Osteoblast (primary cell): ENCODE measurements around the gene C11orf24. TPM values are rescaled to one million over a fixed set of nuclear protein-coding genes. Genes with fewer than 3 reads are reported as not detected.
A peak's percentile ranks its signal among the peaks of the same experiment; 100 is the strongest.

Experiments used
- DNase-seq: peaks from one replicate; pipeline ENCODE4 v3.0.0; 2011; ENCODE audit warnings: low spot score, mixed read lengths; ENCODE audit not compliant: insufficient read length; ENCODE audit errors: missing footprints
- H2AFZ ChIP-seq: 2 replicates; pipeline ENCODE4 v1.6.0; 2011; ENCODE audit warnings: mild to moderate bottlenecking, low read length
- H3K27ac ChIP-seq: 2 replicates; pipeline ENCODE4 v1.5.1; 2011; ENCODE audit warnings: mild to moderate bottlenecking, low read depth, low read length, moderate library complexity
- H3K27me3 ChIP-seq: 2 replicates; pipeline ENCODE4 v1.6.0; 2012; ENCODE audit warnings: mild to moderate bottlenecking, control low read depth, inconsistent platforms, low read length, moderate library complexity; ENCODE audit not compliant: insufficient read depth
- H3K36me3 ChIP-seq: 2 replicates; pipeline ENCODE4 v1.5.1; 2011; ENCODE audit warnings: mild to moderate bottlenecking, low read length, control low read depth, moderate library complexity; ENCODE audit not compliant: insufficient read depth
- H3K4me1 ChIP-seq: 2 replicates; pipeline ENCODE4 v1.5.1; 2011; ENCODE audit warnings: mild to moderate bottlenecking, low read length, control low read depth, moderate library complexity; ENCODE audit not compliant: insufficient read depth
- H3K4me2 ChIP-seq: 2 replicates; pipeline ENCODE4 v1.6.0; 2011; ENCODE audit warnings: mild to moderate bottlenecking, low read length; ENCODE audit not compliant: insufficient read depth
- H3K4me3 ChIP-seq: fragments of 200-600 bp; sonication (generic); 3 replicates; pipeline ENCODE4 v1.5.1; 2012; ENCODE audit warnings: mild to moderate bottlenecking, low read length, inconsistent platforms; ENCODE audit not compliant: insufficient read depth
- H3K79me2 ChIP-seq: 2 replicates; pipeline ENCODE4 v1.6.0; 2012; ENCODE audit warnings: mild to moderate bottlenecking, low read length, control low read depth, inconsistent platforms; ENCODE audit not compliant: insufficient read depth
- H3K9me3 ChIP-seq: 2 replicates; pipeline ENCODE4 v1.5.1; 2011; ENCODE audit warnings: low read depth, low read length, control low read depth
- H4K20me1 ChIP-seq: 2 replicates; pipeline ENCODE4 v1.6.0; 2012; ENCODE audit warnings: mild to moderate bottlenecking, low read length, control low read depth; ENCODE audit not compliant: insufficient read depth
- CTCF ChIP-seq: IDR thresholded peaks from 2 replicates; pipeline ENCODE4 v1.5.1; 2011; ENCODE audit warnings: mild to moderate bottlenecking, low read depth, low read length, moderate library complexity; ENCODE audit errors: extremely low read depth
- total RNA-seq: library from RNA; depleted of rRNA; stranded (reverse); fragments of >200 nt; gene quantifications from 2 replicates; pipeline ENCODE4 v1.2.3, GENCODE V29; 2012

The C11orf24 gene
- total RNA-seq, 1 donor = 40.5 TPM

- Histone ChIP-seq H2AFZ (no peak overlapping the region), H3K27ac (no peak overlapping the region), H3K36me3 (no peaks in the 10 kb centered on the region), H4K20me1 (no peaks in the 10 kb centered on the region), H3K27me3 (no peaks in the 10 kb centered on the region), H3K4me3 (no peak overlapping the region), H3K4me1 (no peaks in the 10 kb centered on the region), H3K79me2 (no peaks in the 10 kb centered on the region), H3K4me2 (no peak overlapping the region), H3K9me3 (no peaks in the 10 kb centered on the region)
- DNase-seq = peak; percentile 69
- no peak for TF ChIP-seq CTCF
Measured at GRCh38 chr11:68308068-68308467, 36.3 kb upstream of the C11orf24 start.

- H2AFZ ChIP-seq = no peak overlapping the region
- no peak overlapping the region for H3K4me2 ChIP-seq
- H3K9me3 ChIP-seq = no peaks in the 10 kb centered on the region
- no peaks in the 10 kb centered on the region for H3K79me2 ChIP-seq
- H3K4me3 ChIP-seq = no peak overlapping the region
- H4K20me1 ChIP-seq = no peaks in the 10 kb centered on the region
- TF ChIP-seq CTCF = no peak
- peak; percentile 75 for DNase-seq
- no peaks in the 10 kb centered on the region for H3K36me3 ChIP-seq
- no peaks in the 10 kb centered on the region for H3K4me1 ChIP-seq
- no peak overlapping the region for H3K27ac ChIP-seq
- no peaks in the 10 kb centered on the region for H3K27me3 ChIP-seq
Measured at GRCh38 chr11:68306636-68307035, 34.9 kb upstream of the C11orf24 start.

- no peak overlapping the region for H3K4me2 ChIP-seq
- H3K79me2 ChIP-seq = no peaks in the 10 kb centered on the region
- no peaks in the 10 kb centered on the region for H3K27me3 ChIP-seq
- no peak overlapping the region for H3K27ac ChIP-seq
- no peaks in the 10 kb centered on the region for H4K20me1 ChIP-seq
- peak; percentile 43 for DNase-seq
- H3K9me3 ChIP-seq = no peaks in the 10 kb centered on the region
- no peaks in the 10 kb centered on the region for H3K4me1 ChIP-seq
- no peaks in the 10 kb centered on the region for H3K36me3 ChIP-seq
- TF ChIP-seq CTCF = no peak
- H2AFZ ChIP-seq = no peak overlapping the region
- no peak overlapping the region for H3K4me3 ChIP-seq
Measured at GRCh38 chr11:68303982-68304780, 32.4 kb upstream of the C11orf24 start.

GRCh38 chr11:68303083-68303482 lies 31.3 kb upstream of the C11orf24 start:
- Histone ChIP-seq H3K4me2 (no peak overlapping the region), H3K36me3 (no peaks in the 10 kb centered on the region), H3K4me3 (no peak overlapping the region), H3K27ac (no peak overlapping the region), H3K9me3 (no peaks in the 10 kb centered on the region), H2AFZ (no peak overlapping the region), H3K27me3 (no peaks in the 10 kb centered on the region), H3K4me1 (no peaks in the 10 kb centered on the region), H3K79me2 (no peaks in the 10 kb centered on the region), H4K20me1 (no peaks in the 10 kb centered on the region)
- DNase-seq = no peak
- no peak for TF ChIP-seq CTCF
